Epithelial cell of esophagus (primary cell): ENCODE measurements around the gene TSPAN17.
A peak's percentile ranks its signal among the peaks of the same experiment; 100 is the strongest.

Source experiments
- DNase-seq: peaks from one replicate; pipeline ENCODE4 v3.0.0; 2010; ENCODE audit warnings: low read depth
- H3K4me3 ChIP-seq: 2 replicates; pipeline ENCODE4 v1.5.1; 2011; ENCODE audit warnings: mild to moderate bottlenecking, low read length, control low read depth
- TF ChIP-seq, protein P1 (sequence below): IDR thresholded peaks from 2 replicates; pipeline ENCODE4 v1.5.1; 2011; ENCODE audit warnings: low read depth, mild to moderate bottlenecking, low read length, control low read depth, inconsistent platforms; ENCODE audit not compliant: insufficient read depth; ENCODE audit errors: missing control alignments

Gene TSPAN17

DNA sequence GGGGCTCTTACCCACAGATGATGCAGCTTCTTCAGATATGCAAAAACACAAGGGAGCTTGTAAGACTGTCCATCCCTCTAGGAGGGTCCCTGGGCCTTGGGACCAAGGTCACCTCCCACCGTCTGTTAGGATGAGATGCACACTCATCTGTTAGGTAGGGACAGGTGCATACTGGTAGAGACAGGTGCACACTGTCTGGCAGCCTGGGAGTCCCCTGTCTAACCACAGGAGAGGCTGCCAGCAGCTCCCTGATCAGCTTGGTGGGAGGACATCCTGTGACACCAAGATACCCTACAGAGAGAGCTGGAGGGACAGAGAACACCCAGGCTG is 13.2 kb downstream of the TSPAN17 start:
- TF ChIP-seq, protein P1, sequence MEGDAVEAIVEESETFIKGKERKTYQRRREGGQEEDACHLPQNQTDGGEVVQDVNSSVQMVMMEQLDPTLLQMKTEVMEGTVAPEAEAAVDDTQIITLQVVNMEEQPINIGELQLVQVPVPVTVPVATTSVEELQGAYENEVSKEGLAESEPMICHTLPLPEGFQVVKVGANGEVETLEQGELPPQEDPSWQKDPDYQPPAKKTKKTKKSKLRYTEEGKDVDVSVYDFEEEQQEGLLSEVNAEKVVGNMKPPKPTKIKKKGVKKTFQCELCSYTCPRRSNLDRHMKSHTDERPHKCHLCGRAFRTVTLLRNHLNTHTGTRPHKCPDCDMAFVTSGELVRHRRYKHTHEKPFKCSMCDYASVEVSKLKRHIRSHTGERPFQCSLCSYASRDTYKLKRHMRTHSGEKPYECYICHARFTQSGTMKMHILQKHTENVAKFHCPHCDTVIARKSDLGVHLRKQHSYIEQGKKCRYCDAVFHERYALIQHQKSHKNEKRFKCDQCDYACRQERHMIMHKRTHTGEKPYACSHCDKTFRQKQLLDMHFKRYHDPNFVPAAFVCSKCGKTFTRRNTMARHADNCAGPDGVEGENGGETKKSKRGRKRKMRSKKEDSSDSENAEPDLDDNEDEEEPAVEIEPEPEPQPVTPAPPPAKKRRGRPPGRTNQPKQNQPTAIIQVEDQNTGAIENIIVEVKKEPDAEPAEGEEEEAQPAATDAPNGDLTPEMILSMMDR: no peak

DNA sequence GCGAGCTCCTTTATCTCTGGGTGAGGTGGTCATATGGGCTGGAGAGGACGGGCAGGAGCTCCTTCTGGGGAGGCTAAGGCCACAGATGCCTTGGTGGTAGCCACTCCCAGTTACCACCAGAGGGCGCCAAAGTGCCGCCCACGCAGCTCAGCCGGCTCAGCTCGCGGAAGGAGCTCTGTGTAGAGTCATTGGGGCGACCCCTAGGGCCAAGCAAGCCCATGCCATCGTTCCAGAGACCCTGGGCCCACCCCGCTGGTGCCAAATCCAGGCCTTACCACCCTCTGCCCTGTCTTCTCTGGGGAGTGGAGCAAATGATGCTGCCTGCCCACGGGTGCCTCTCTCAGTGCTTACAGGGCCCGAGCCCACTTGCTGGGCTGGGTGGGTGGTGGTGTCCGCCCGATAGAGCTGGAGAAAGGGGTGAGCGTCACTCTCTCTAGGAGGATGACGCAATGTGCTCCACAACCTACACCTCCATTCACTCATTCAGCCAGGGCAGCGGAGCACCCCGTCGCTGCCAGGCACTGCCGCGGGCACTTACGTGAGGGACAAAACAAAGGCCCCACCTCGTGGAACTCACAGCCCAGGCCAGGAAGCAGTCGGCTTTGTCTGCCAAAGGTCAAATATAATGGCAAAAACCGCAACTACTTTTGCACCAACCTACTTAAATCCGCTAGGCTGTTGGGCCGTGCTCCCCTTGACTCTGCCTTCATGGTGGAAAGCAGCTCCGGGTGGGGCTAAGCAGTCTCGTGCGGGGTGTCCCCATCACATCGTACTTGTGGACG is 13.8 kb downstream of the TSPAN17 start:
- DNase-seq: peak; percentile 75
- TF ChIP-seq, protein P1: peak; percentile 91
- H3K4me3 ChIP-seq: no peak overlapping the region

More for the DNA sequence above, 13.2 kb downstream of the TSPAN17 start:
- no peak for DNase-seq
- no peak overlapping the region for H3K4me3 ChIP-seq

DNA sequence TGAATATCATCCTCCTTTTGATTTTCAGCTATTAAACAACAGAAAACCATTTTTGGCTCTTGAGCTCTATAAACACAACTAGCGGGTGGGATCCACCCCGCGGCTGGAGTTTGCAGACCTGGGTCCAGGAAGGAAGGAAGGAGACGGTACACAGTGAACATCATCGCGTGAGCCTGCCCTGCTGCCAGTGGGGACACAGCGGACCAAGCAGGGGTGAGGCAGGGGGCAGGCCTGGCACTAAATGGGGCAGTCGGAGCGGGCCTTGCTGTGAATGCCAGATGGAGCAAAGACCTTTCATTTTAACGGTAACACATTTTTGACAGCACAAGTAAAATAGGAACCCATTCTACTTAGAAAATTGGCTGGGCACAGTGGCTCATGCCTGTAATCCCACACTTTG is 14.4 kb downstream of the TSPAN17 start:
- DNase-seq: no peak
- no peak overlapping the region for H3K4me3 ChIP-seq
- TF ChIP-seq, protein P1: no peak

DNA sequence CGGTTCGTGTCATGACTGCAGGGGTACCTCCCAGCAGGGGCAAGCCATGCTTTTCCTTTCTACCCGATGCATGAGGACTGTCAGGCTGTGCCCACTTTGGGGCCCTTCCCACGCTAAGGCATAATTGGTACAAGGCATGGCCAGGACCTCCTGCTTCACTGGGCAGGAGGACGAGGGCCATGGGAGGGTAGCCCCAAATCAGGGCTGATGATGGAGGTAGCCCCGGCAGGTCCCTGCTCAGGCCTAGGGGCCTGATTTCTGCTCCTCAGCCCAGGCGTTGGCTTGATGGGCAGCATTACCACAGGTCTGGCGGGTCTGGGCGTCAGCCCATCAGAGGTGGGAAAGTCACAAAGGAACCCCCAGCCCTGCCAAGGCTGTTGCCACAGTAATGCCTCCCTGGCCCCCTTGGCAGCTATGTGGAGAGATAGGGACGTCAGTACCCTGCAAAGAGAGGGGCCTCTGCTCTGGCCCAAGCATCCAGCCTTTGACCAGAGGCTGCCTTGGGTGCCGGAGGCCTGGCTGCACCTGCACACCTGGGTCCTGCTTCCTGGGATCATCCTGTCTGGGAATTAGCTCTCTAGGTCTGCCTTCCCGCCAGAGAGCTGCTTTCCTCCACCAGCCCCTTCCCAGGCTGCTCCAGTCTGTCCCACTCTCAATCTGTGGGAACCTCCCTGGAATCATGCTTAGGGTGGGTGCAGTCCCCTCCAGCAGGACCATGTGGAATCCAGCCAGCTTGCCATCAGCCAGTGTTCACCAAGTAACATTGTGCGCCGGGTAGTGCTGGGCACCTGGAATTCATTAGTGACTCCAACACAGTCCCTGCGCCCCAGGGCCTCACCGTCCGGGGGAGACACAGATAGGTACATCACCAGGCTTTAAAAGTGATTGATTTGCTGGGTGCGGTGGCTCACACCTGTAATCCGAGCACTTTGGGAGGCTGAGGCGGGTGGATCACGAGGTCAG is 15.4 kb downstream of the TSPAN17 start:
- DNase-seq: no peak
- no peak overlapping the region for H3K4me3 ChIP-seq
- TF ChIP-seq, protein P1: no peak

DNA sequence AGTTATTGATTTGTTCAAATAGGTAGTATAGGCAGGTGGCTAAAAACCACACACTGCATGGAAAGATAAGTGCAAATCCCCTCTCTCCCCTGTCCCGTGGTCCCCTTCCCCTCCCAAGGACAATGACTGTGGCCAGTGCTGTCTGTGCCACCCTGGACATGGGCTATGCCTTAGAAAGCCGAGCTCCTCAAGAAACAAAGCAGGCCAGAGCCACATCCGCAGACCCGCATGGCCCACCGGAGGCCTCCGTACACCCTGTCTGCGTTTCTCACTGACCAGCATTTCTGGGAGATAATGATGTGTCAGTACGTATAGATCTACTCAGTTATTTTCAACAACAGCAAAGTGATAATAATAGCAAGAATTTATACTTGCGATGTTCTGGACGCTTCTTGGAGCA is 16.3 kb downstream of the TSPAN17 start:
- no peak overlapping the region for H3K4me3 ChIP-seq
- DNase-seq: no peak
- TF ChIP-seq, protein P1: no peak

DNA sequence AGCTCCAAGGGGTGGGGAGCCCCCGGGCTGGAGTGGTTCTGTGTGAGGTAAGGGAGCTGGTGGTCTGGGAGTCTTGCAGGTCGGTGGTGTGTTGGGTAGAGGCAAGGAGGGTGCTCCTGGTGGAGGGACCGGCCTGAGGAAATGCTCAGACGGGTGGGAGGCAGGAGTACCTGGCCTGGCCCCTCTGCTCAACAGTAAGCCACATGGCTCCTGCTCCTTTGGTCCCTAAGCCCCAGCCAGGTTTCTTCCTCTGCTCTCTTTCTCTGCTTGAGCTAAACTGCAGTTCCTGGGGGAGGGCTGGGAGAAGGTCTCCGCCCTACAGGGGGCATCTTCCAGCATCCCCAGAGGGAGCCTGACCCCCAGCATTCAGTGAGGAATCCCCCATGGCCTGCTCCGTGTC is 17.2 kb downstream of the TSPAN17 start:
- H3K4me3 ChIP-seq: no peak overlapping the region
- TF ChIP-seq, protein P1: no peak
- DNase-seq: no peak
